Measurements from ENCODE around the gene CNTROB.

GRCh38 chr17:7930841-7931631 lies 970 bp upstream of the CNTROB start:
- TF ChIP-seq, protein P1, sequence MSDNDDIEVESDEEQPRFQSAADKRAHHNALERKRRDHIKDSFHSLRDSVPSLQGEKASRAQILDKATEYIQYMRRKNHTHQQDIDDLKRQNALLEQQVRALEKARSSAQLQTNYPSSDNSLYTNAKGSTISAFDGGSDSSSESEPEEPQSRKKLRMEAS (IDR thresholded peaks at IDR 0.05; ENCODE audit: low read depth, low read length) = no peak
- TF ChIP-seq POLR2A (IDR thresholded peaks at IDR 0.05; ENCODE audit: extremely low read depth, insufficient read length) (no peak), MYC (IDR thresholded peaks at IDR 0.05; ENCODE audit: low read depth, low read length) (no peak)
- TF ChIP-seq, protein P2, sequence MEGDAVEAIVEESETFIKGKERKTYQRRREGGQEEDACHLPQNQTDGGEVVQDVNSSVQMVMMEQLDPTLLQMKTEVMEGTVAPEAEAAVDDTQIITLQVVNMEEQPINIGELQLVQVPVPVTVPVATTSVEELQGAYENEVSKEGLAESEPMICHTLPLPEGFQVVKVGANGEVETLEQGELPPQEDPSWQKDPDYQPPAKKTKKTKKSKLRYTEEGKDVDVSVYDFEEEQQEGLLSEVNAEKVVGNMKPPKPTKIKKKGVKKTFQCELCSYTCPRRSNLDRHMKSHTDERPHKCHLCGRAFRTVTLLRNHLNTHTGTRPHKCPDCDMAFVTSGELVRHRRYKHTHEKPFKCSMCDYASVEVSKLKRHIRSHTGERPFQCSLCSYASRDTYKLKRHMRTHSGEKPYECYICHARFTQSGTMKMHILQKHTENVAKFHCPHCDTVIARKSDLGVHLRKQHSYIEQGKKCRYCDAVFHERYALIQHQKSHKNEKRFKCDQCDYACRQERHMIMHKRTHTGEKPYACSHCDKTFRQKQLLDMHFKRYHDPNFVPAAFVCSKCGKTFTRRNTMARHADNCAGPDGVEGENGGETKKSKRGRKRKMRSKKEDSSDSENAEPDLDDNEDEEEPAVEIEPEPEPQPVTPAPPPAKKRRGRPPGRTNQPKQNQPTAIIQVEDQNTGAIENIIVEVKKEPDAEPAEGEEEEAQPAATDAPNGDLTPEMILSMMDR (IDR thresholded peaks at IDR 0.05; ENCODE audit: low read depth, low read length) = no peak
